Measurements from ENCODE around the gene LMO7. TPM values are rescaled to one million over a fixed set of nuclear protein-coding genes. Genes with fewer than 3 reads are reported as not detected.
"Not testable (repeated sequence)": the region's sequence is repeated elsewhere in the genome, so short reads cannot be mapped to it uniquely, and the experiment has no call there.

The LMO7 gene
- total and polyA plus RNA-seq, 2 of the 13 experiments (the other 11 are each of a cell fraction or from before 2014, with no cell fraction given) = 34.0 to 121 TPM

DNA sequence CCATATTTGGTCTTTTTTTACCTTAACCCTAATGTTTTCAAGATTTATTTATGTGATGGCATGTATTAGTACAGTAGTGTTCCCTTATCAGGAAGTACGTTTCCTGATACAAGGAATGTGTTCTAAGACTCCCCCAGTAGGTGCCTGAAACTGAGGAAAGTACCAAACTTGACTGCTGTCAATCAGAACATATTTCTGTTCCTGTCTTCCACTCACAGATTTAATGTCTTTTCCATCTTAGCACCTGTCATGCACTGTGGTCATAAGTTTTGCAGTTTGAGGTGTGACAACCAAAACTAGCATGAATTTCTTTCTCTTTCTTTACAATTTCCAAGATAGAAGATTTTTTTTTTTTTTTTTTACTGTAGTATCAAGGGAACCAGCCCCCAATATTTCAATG, 62.9 kb downstream of the LMO7 start (continued):
- TF ChIP-seq, protein P1, sequence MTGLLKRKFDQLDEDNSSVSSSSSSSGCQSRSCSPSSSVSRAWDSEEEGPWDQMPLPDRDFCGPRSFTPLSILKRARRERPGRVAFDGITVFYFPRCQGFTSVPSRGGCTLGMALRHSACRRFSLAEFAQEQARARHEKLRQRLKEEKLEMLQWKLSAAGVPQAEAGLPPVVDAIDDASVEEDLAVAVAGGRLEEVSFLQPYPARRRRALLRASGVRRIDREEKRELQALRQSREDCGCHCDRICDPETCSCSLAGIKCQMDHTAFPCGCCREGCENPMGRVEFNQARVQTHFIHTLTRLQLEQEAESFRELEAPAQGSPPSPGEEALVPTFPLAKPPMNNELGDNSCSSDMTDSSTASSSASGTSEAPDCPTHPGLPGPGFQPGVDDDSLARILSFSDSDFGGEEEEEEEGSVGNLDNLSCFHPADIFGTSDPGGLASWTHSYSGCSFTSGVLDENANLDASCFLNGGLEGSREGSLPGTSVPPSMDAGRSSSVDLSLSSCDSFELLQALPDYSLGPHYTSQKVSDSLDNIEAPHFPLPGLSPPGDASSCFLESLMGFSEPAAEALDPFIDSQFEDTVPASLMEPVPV (CRISPR knock-in tag; IDR thresholded peaks at IDR 0.05) = no peak

DNA sequence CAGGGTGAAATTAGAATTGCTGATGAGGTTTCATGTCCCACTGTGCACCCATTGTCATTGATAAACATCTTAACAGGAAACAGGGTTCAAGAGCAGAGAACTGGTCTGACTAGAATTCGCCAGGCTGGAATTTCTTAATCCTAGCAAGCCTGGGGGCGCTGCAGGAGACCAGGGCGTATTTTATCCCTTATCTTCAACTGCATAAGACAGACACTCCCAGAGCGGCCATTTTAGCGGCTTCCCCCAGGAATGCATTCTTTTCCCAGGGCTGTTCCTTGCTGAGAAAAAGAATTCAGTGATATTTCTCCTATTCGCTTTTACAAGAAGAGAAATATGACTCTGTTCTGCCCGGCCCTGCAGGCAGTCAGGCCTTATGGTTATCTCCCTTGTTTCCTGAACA, 63.6 kb downstream of the LMO7 start:
- intact Hi-C loops (cut with micrococcal nuclease; ENCODE audit: unreplicated experiment) = loop anchor here (5.0 kb wide), 3 partner anchors 63 to 1203 kb away; no protein-coding TSS in a partner anchor
- H3K79me2 ChIP-seq (ENCODE audit: insufficient read depth, low read length); POLR2A ChIA-PET: not testable (repeated sequence)

DNA sequence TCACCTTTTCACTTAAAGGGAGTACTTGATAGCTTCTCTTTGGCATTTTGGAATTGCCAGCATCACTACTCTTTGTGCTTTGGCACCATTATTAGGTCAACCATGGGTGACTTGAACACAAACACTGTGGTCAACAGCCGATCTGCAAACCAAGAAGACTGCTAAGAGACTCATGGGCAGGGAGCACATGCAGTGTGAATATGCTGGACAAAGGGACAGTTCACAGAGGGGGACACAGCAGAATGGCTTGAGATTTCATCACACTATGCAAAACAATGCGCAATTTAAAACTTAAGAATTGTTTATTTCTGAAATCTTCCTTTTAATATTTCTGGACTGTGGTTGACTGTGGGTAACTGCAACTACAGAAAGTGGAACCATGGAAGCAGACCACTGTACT, 64.4 kb downstream of the LMO7 start:
- ChIA-PET CTCF (ENCODE audit: low intra/inter-chr PET ratio, low total read pairs) (no interaction called here), POLR2A (no interaction called here)
- Histone ChIP-seq H3K9ac (ENCODE audit: insufficient read depth, low read depth, low read length) (no peak overlapping the region), H4K20me1 (ENCODE audit: insufficient read depth, low read length) (no peaks in the 10 kb centered on the region), H3K9me3 (ENCODE audit: low read length) (no peaks in the 10 kb centered on the region), H3K4me2 (ENCODE audit: low read depth, low read length) (no peak overlapping the region), H3K4me1 (ENCODE audit: insufficient read depth, low read length) (no peaks in the 10 kb centered on the region), H3K27ac (ENCODE audit: extremely low read length, insufficient read depth, low read length) (no peak overlapping the region), H3K36me3 (replicated peaks in 1 of 2; ENCODE audit: control insufficient read depth in 1 of 2, insufficient read depth in 2 of 2, low read length in 2 of 2) (no peaks in the 10 kb centered on the region), H2AFZ (ENCODE audit: low read length) (no peak overlapping the region), H3K27me3 (ENCODE audit: control insufficient read depth in 1 of 2, insufficient read depth in 2 of 2, low read length in 2 of 2) (no peaks in the 10 kb centered on the region), H3K4me3 (replicated peaks in 1 of 3; ENCODE audit: insufficient read depth in 1 of 3, low read depth in 2 of 3, low read length in 3 of 3) (no peak overlapping the region), H3K79me2 (ENCODE audit: insufficient read depth, low read length) (no peaks in the 10 kb centered on the region)
- WGBS (ENCODE audit: low lambda C conversion rate) = 88% methylated on average over 2 of the region's 2 CpGs
- no TSS peak for BruUV-seq (replicated peaks)
- in situ Hi-C loops (cut with HindIII; ENCODE audit: extremely low pct_ligation_motif_present, low pct_unique_long_range_greater_than_20kb) (no loop called here), intact Hi-C loops (cut with micrococcal nuclease; ENCODE audit: unreplicated experiment) (no loop called here)
- no peak for DNase-seq (ENCODE audit: low spot score)
- no peak for FAIRE-seq
- no peak for ATAC-seq
- TF ChIP-seq BCL6 (CRISPR knock-in tag; IDR thresholded peaks at IDR 0.05) (no peak), SMAD1 (CRISPR knock-in tag; IDR thresholded peaks at IDR 0.05; ENCODE audit: borderline replicate concordance, low read depth) (no peak), ZFX (CRISPR knock-in tag; IDR thresholded peaks at IDR 0.05; ENCODE audit: low read depth) (no peak), ZNF17 (CRISPR knock-in tag; IDR thresholded peaks at IDR 0.05) (no peak), ZBTB21 (CRISPR knock-in tag; IDR thresholded peaks at IDR 0.05) (no peak), ATF7 (IDR thresholded peaks at IDR 0.05) (no peak), ATF7 (CRISPR knock-in tag; IDR thresholded peaks at IDR 0.05) (no peak), RFXANK (CRISPR knock-in tag; IDR thresholded peaks at IDR 0.05) (no peak), TCF7L2 (IDR thresholded peaks at IDR 0.05; ENCODE audit: low read depth, low read length) (no peak), ZNF891 (CRISPR knock-in tag; IDR thresholded peaks at IDR 0.05) (no peak), FOXJ3 (CRISPR knock-in tag; IDR thresholded peaks at IDR 0.05; ENCODE audit: borderline replicate concordance) (no peak), HIVEP1 (CRISPR knock-in tag; IDR thresholded peaks at IDR 0.05) (no peak), ISL2 (CRISPR knock-in tag; IDR thresholded peaks at IDR 0.05) (no peak), ZNF674 (CRISPR knock-in tag; IDR thresholded peaks at IDR 0.05; ENCODE audit: low read depth) (no peak), NCOA1 (CRISPR knock-in tag; IDR thresholded peaks at IDR 0.05) (no peak), ZNF44 (CRISPR knock-in tag; IDR thresholded peaks at IDR 0.05) (no peak), ZNF737 (CRISPR knock-in tag; IDR thresholded peaks at IDR 0.05; ENCODE audit: borderline replicate concordance) (no peak), ZNF180 (CRISPR knock-in tag; IDR thresholded peaks at IDR 0.05; ENCODE audit: borderline replicate concordance, low read depth) (no peak)

More for the DNA sequence above, 63.6 kb downstream of the LMO7 start:
- H3K9me3 ChIP-seq (ENCODE audit: low read length); H3K9ac ChIP-seq (ENCODE audit: insufficient read depth, low read depth, low read length); H3K27ac ChIP-seq (ENCODE audit: extremely low read length, insufficient read depth, low read length); BruUV-seq (replicated peaks); H3K27me3 ChIP-seq (ENCODE audit: control insufficient read depth in 1 of 2, insufficient read depth in 2 of 2, low read length in 2 of 2); CTCF ChIA-PET (ENCODE audit: low intra/inter-chr PET ratio, low total read pairs); H3K4me3 ChIP-seq (replicated peaks in 1 of 3; ENCODE audit: insufficient read depth in 1 of 3, low read depth in 2 of 3, low read length in 3 of 3); H2AFZ ChIP-seq (ENCODE audit: low read length); ATAC-seq; FAIRE-seq; H3K36me3 ChIP-seq (replicated peaks in 1 of 2; ENCODE audit: control insufficient read depth in 1 of 2, insufficient read depth in 2 of 2, low read length in 2 of 2); H3K4me2 ChIP-seq (ENCODE audit: low read depth, low read length); H4K20me1 ChIP-seq (ENCODE audit: insufficient read depth, low read length); H3K4me1 ChIP-seq (ENCODE audit: insufficient read depth, low read length); DNase-seq (ENCODE audit: low spot score): not testable (repeated sequence)
- in situ Hi-C loops (cut with HindIII; ENCODE audit: extremely low pct_ligation_motif_present, low pct_unique_long_range_greater_than_20kb) = loop anchor here (10.0 kb wide), 3 partner anchors 95 to 775 kb away; no protein-coding TSS in a partner anchor
- WGBS (ENCODE audit: low lambda C conversion rate) = 98% methylated on average over 7 of the region's 7 CpGs

Measured in HepG2 (cell line).